Esophagus muscularis mucosa (tissue), 4 donors: ENCODE results near the gene KDM6B. TPM values are rescaled to one million over a fixed set of nuclear protein-coding genes. Genes with fewer than 3 reads are reported as not detected.

ENCODE experiments used
- DNase-seq: peaks from one replicate; pipeline ENCODE4 v3.0.0-alpha.2; 2017; ENCODE audit errors: extremely low spot score
- H3K27ac ChIP-seq, 4 donors: fragments of 200-600 bp; sonication (generic); replicated peaks in 1 of 4; 1 replicate in 3 of 4; 2 replicates in 1 of 4; pipeline ENCODE4 v1.5.1; 2016 to 2019; ENCODE audit warnings: mild to moderate bottlenecking in 1 of 4
- H3K27me3 ChIP-seq, 4 donors: fragments of 200-600 bp; sonication (generic); one replicate each; pipeline versions ENCODE4 v1.5.1 to v1.6.0; 2016 to 2019
- H3K36me3 ChIP-seq, 4 donors: fragments of 200-600 bp; sonication (generic); one replicate each; pipeline ENCODE4 v1.5.1; 2016 to 2019
- H3K4me1 ChIP-seq, 4 donors: fragments of 200-600 bp; sonication (generic); one replicate each; pipeline ENCODE4 v1.5.1; 2016 to 2019
- H3K4me3 ChIP-seq, 4 donors: fragments of 200-600 bp; sonication (generic); 1 replicate in 2 of 4; 2 replicates in 2 of 4; pipeline ENCODE4 v1.5.1; 2016 to 2019; ENCODE audit warnings: mild to moderate bottlenecking in 4 of 4, moderate library complexity in 1 of 4
- H3K9me3 ChIP-seq, 4 donors: fragments of 200-600 bp; sonication (generic); 1 replicate in 3 of 4; 2 replicates in 1 of 4; pipeline ENCODE4 v1.5.1; 2016 to 2019
- CTCF ChIP-seq, 3 experiments: fragments of 200-600 bp in 2 of 3; fragments of 450-650 bp in 1 of 3; sonication (generic) in 2 of 3; IDR thresholded peaks; one replicate each; pipeline ENCODE4 v1.5.1; 2017 to 2019; ENCODE audit warnings: antibody characterized with exemption in 3 of 3, mild to moderate bottlenecking in 2 of 3, moderate library complexity in 1 of 3
- EP300 ChIP-seq: sonication (generic); formaldehyde crosslinking; IDR thresholded peaks from one replicate; pipeline ENCODE4 v1.6.1; 2017; ENCODE audit warnings: antibody characterized with exemption
- POLR2A ChIP-seq: fragments of 450-650 bp; IDR thresholded peaks from one replicate; pipeline ENCODE4 v1.6.1; 2017; ENCODE audit warnings: antibody characterized with exemption, moderate library complexity, mild to moderate bottlenecking, low read depth
- POLR2AphosphoS5 ChIP-seq, 2 donors: sonication (generic); formaldehyde crosslinking; IDR thresholded peaks; one replicate each; pipeline ENCODE4 v1.6.1; 2017; ENCODE audit warnings: antibody characterized with exemption in 2 of 2
- WGBS: methylation state at CpG from one replicate; pipeline ENCODE4 v1.1.5; 2018; 5-methylcytosine and 5-hydroxymethylcytosine counted together
- intact Hi-C: fragments of 100-400 bp; cut with DNase I; formaldehyde crosslinking; loops from one replicate; pipeline ENCODE4 v1.15.1; 2023
- total RNA-seq, 4 donors: library from RNA; depleted of rRNA; stranded (reverse); fragments of >200 nt; gene quantifications; one replicate each; pipeline versions ENCODE4 v1.1.0 to v1.2.1, GENCODE V29; 2016

The KDM6B gene
- total RNA-seq, 4 donors from 2014 or later: 10.8 to 101 (median 15.1) TPM

- Histone ChIP-seq H3K27me3 (no peaks in the 10 kb centered on the region), H3K4me3 (no peak overlapping the region), H3K9me3 (no peaks in the 10 kb centered on the region), H3K4me1 (peaks cover 0 to 12% (median 3%) of the 10 kb centered on the region in 4 donors), H3K27ac (no peak overlapping the region), H3K36me3 (peaks cover 0 to 12% (median 3%) of the 10 kb centered on the region in 4 donors)
- no peak for DNase-seq
- intact Hi-C loops: loop anchor here (2.0 to 5.0 kb wide), 4 partner anchors 16 to 192 kb away; no protein-coding TSS in a partner anchor
- 87% methylated on average over 5 of the region's 5 CpGs for WGBS
- TF ChIP-seq POLR2A: no peak
- no peak for TF ChIP-seq POLR2AphosphoS5 (IDR thresholded peaks at IDR 0.05)
- TF ChIP-seq CTCF (IDR thresholded peaks at IDR 0.05): no peak
- no peak for TF ChIP-seq EP300
Observed at GRCh38 chr17:7864995-7865650, 31.1 kb downstream of the KDM6B start.

- intact Hi-C loops: no loop called here
- H3K4me3 ChIP-seq: no peak overlapping the region
- H3K9me3 ChIP-seq: no peaks in the 10 kb centered on the region
- peaks cover 0 to 4% (median under 1%) of the 10 kb centered on the region in 4 donors for H3K4me1 ChIP-seq
- H3K27ac ChIP-seq: no peak overlapping the region
- 68% methylated on average over 5 of the region's 5 CpGs for WGBS
- peaks cover 0 to 7% (median 2%) of the 10 kb centered on the region in 4 donors for H3K36me3 ChIP-seq
- TF ChIP-seq CTCF (IDR thresholded peaks at IDR 0.05): no peak
- no peak for TF ChIP-seq POLR2A
- TF ChIP-seq POLR2AphosphoS5 (IDR thresholded peaks at IDR 0.05): no peak
- TF ChIP-seq EP300: no peak
- DNase-seq: no peak
- no peaks in the 10 kb centered on the region for H3K27me3 ChIP-seq
Observed at GRCh38 chr17:7867881-7868329, 33.9 kb downstream of the KDM6B start.

GRCh38 chr17:7873051-7873450 is 39.0 kb downstream of the KDM6B start:
- H3K4me1 ChIP-seq: no peaks in the 10 kb centered on the region
- no peaks in the 10 kb centered on the region for H3K27me3 ChIP-seq
- TF ChIP-seq POLR2A: no peak
- no peak for TF ChIP-seq CTCF (IDR thresholded peaks at IDR 0.05)
- TF ChIP-seq EP300: no peak
- TF ChIP-seq POLR2AphosphoS5 (IDR thresholded peaks at IDR 0.05): no peak
- intact Hi-C loops: no loop called here
- no peak overlapping the region for H3K4me3 ChIP-seq
- H3K27ac ChIP-seq: no peak overlapping the region
- 72% methylated on average over 4 of the region's 4 CpGs for WGBS
- H3K36me3 ChIP-seq: peaks cover 0 to 9% (median 2%) of the 10 kb centered on the region in 4 donors
- H3K9me3 ChIP-seq: no peaks in the 10 kb centered on the region
- DNase-seq: no peak

GRCh38 chr17:7875804-7876370 is 41.9 kb downstream of the KDM6B start:
- 90% methylated on average over 2 of the region's 2 CpGs for WGBS

More at GRCh38 chr17:7875804-7876370, 41.9 kb downstream of the KDM6B start:
- DNase-seq: no peak
- H3K4me3 ChIP-seq: no peak overlapping the region
- no peaks in the 10 kb centered on the region for H3K9me3 ChIP-seq
- H3K27ac ChIP-seq: no peak overlapping the region
- no peaks in the 10 kb centered on the region for H3K27me3 ChIP-seq
- intact Hi-C loops: no loop called here
- TF ChIP-seq POLR2AphosphoS5 (IDR thresholded peaks at IDR 0.05) (no peak), CTCF (IDR thresholded peaks at IDR 0.05) (no peak), EP300 (no peak), POLR2A (no peak)
- H3K36me3 ChIP-seq: peaks cover 0 to 26% (median 8%) of the 10 kb centered on the region in 4 donors
- H3K4me1 ChIP-seq: peaks cover 0 to 7% (median 0%) of the 10 kb centered on the region in 4 donors
